ENCODE results near the gene THOC7.
A peak's percentile ranks its signal among the peaks of the same experiment; 100 is the strongest.

Gene THOC7

DNA sequence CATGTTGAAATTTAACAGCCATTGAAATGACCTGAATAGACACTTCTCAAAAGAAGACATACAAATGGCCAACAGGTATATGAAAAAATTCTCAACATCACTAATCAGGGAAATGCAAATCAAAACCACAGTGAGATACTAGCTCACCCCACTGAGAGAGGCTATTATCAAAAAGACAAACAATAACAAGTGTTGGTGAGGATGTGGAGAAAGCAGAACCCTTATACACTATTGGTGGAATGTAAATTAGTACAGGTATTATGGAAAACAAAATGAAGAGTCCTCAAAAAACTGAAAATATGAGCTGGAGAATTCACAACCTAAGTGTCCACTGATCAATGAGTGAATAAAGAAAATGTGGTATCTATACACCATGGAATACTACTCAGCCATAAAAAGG lies 21.5 kb downstream of the THOC7 start:
- Histone ChIP-seq H3K4me1 (no peaks in the 10 kb centered on the region), H3K36me3 (no peaks in the 10 kb centered on the region), H3K9me3 (no peaks in the 10 kb centered on the region; the same call in 1 of the 2 replicates), H3K27me3 (no peaks in the 10 kb centered on the region), H3K4me3 (ENCODE audit: low read depth, low read length) (no peak overlapping the region)
- no peak for DNase-seq
- TF ChIP-seq, protein P1, sequence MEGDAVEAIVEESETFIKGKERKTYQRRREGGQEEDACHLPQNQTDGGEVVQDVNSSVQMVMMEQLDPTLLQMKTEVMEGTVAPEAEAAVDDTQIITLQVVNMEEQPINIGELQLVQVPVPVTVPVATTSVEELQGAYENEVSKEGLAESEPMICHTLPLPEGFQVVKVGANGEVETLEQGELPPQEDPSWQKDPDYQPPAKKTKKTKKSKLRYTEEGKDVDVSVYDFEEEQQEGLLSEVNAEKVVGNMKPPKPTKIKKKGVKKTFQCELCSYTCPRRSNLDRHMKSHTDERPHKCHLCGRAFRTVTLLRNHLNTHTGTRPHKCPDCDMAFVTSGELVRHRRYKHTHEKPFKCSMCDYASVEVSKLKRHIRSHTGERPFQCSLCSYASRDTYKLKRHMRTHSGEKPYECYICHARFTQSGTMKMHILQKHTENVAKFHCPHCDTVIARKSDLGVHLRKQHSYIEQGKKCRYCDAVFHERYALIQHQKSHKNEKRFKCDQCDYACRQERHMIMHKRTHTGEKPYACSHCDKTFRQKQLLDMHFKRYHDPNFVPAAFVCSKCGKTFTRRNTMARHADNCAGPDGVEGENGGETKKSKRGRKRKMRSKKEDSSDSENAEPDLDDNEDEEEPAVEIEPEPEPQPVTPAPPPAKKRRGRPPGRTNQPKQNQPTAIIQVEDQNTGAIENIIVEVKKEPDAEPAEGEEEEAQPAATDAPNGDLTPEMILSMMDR (IDR thresholded peaks at IDR 0.05; ENCODE audit: low read depth, low read length) = no peak

DNA sequence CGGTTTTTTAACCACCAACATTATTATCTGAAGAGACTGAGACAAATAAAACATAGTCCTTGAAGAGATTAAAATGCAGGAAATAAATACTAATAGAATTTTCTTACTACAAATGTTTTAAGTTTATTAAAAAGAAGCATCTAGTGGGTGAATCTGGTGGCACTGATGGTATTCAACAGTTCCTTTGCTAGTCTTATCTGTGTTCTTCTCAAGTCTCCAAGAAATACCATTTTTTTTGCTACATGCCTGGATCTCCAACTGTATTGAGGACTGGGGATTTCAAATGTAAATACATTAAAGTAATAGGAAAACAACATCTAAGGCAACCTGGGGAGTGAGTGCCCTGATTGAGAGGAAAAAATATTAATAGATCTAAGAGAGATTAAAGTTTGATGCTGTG lies 21.9 kb downstream of the THOC7 start:
- Histone ChIP-seq H3K9me3 (no peaks in the 10 kb centered on the region; the same call in 1 of the 2 replicates), H3K4me3 (ENCODE audit: low read depth, low read length) (no peak overlapping the region), H3K36me3 (no peaks in the 10 kb centered on the region), H3K27me3 (no peaks in the 10 kb centered on the region), H3K4me1 (no peaks in the 10 kb centered on the region)
- TF ChIP-seq, protein P1 (IDR thresholded peaks at IDR 0.05; ENCODE audit: low read depth, low read length) = no peak
- DNase-seq = no peak

DNA sequence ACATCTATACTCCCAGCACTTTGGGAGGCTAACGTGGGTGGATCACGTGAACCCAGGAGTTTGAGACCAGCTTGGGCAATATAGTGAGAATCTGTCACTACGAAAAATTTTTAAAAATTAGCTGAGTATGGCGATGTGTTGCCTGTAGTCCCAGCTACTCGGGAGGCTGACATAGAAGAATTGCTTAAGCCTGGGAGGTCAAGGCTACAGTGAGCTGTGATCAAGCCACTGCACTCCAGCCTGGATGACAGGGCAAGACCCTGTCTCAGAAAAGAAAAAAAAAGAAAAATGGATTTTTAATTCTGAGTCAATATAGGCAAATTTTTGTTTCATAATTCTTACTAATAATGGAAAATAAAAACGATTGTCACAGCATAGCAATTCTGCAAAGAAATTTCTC lies 31.2 kb downstream of the THOC7 start:
- no peaks in the 10 kb centered on the region for H3K4me1 ChIP-seq
- peaks cover 30% of the 10 kb centered on the region for H3K36me3 ChIP-seq
- no peak overlapping the region for H3K4me3 ChIP-seq (ENCODE audit: low read depth, low read length)
- H3K9me3 ChIP-seq = no peaks in the 10 kb centered on the region
- DNase-seq = no peak
- TF ChIP-seq, protein P1 (IDR thresholded peaks at IDR 0.05; ENCODE audit: low read depth, low read length) = no peak
- no peaks in the 10 kb centered on the region for H3K27me3 ChIP-seq

DNA sequence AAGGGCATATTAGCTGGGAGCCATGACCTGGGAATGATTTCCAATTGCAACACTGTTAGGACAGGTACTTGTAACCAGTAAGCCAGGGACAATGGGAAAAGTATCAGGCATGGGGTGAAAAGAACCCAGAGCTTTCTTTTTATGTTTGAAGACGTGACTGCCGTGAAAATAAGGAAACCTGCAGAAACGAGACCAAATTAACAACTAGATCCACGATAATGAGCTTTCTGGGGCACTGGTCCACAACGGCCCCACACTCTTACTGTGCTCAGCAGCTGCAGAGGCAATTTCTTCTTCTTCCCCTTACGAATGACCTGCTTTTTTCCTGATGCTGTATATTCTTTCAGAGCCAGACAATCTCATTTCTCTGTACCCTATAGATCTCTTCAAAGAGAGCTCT lies 33.1 kb downstream of the THOC7 start:
- Histone ChIP-seq H3K27me3 (no peaks in the 10 kb centered on the region), H3K4me1 (no peaks in the 10 kb centered on the region; the same call in 1 of the 2 replicates), H3K9me3 (no peaks in the 10 kb centered on the region), H3K4me3 (ENCODE audit: low read depth, low read length) (no peak overlapping the region), H3K36me3 (peaks cover 30% of the 10 kb centered on the region)
- DNase-seq = no peak
- TF ChIP-seq, protein P1 (IDR thresholded peaks at IDR 0.05; ENCODE audit: low read depth, low read length) = no peak

DNA sequence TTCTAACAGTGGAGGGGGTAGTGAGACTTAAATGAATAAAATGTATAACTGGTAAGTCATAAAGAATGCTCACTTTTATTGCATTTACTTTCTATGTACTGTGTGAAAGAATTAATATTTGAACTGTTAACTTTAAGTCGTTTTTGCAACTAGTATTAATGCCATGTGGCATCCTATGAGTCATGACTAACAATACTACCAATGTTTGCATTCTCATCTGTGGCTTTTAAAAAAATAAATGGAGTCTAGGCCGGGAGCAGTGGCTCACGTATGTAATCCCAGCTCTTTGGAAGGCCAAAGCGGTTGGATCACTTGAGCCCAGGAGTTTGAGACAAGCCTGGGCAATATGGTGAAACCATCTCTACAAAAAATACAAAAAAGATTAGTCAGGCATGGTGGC lies 39.3 kb downstream of the THOC7 start:
- H3K27me3 ChIP-seq = no peaks in the 10 kb centered on the region
- H3K4me3 ChIP-seq (ENCODE audit: low read depth, low read length) = no peak overlapping the region
- no peak for DNase-seq
- no peaks in the 10 kb centered on the region; the same call in 1 of the 2 replicates for H3K4me1 ChIP-seq
- H3K9me3 ChIP-seq = no peaks in the 10 kb centered on the region
- TF ChIP-seq, protein P1 (IDR thresholded peaks at IDR 0.05; ENCODE audit: low read depth, low read length) = no peak
- peaks cover 9% of the 10 kb centered on the region for H3K36me3 ChIP-seq

DNA sequence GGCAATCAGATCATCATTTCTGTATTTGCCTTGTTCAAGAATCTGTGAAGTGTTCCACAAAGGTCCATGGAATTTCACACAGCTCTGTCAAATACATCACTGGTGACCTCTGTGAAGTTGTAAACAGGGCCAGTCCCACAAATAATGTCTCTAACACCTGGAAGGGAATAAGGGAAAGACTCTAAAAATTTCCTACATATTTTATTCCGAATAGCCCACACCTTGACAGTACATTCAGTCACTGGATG lies 44.5 kb downstream of the THOC7 start, which contains the start of gene C3orf49:
Gene C3orf49, plus strand, starts transcription at position 149 of the 248 bp plus-strand sequence. CDS start 173 bp downstream, outside the sequence.
- Histone ChIP-seq H3K36me3 (no peaks in the 10 kb centered on the region), H3K27me3 (no peaks in the 10 kb centered on the region), H3K4me3 (ENCODE audit: low read depth, low read length) (peak within 1 kb of the TSS; percentile 35), H3K9me3 (no peaks in the 10 kb centered on the region), H3K4me1 (peaks cover 2% of the 10 kb centered on the region; the same call in 1 of the 2 replicates)
- TF ChIP-seq, protein P1 (IDR thresholded peaks at IDR 0.05; ENCODE audit: low read depth, low read length) = no peak
- no peak for DNase-seq
